OCI-LY7 (cell line): ENCODE data around the gene ADIG. TPM values are rescaled to one million over a fixed set of nuclear protein-coding genes. Genes with fewer than 3 reads are reported as not detected.

Experiments used
- BruUV-seq: library from RNA; stranded (reverse); fragments of 400-500 nt; replicated peaks from 2 replicates; lab custom pipeline; 2021; lab: Mats Ljungman, UMichigan
- CTCF ChIA-PET: fragments of 300-600 bp; sonication (Branson Sonifier 250); formaldehyde crosslinking; loops from one replicate; lab custom pipeline; 2022; ENCODE audit warnings: antibody characterized with exemption; ENCODE audit not compliant: unreplicated experiment; lab: Charles Lee
- POLR2A ChIA-PET: fragments of 300-600 bp; sonication (Branson Sonifier 250); formaldehyde crosslinking; loops from one replicate; lab custom pipeline; 2022; ENCODE audit warnings: antibody characterized with exemption; lab: Charles Lee
- DNase-seq: peaks from one replicate; pipeline ENCODE4 v3.0.0-alpha.2; 2015; ENCODE audit warnings: low spot score
- H2AFZ ChIP-seq: fragments of 200-600 bp; sonication (generic), shearing (Covaris generic); 2 replicates; pipeline ENCODE4 v1.6.1; 2014; ENCODE audit warnings: mild to moderate bottlenecking, antibody characterized with exemption, low read length, moderate library complexity
- H3K27ac ChIP-seq: fragments of 200-600 bp; sonication (generic); 2 replicates; pipeline ENCODE4 v1.5.1; 2014; ENCODE audit warnings: mixed run types, low read depth, mild to moderate bottlenecking, moderate library complexity, low read length, inconsistent platforms; ENCODE audit not compliant: poor library complexity, severe bottlenecking
- H3K36me3 ChIP-seq: fragments of 200-600 bp; sonication (generic); 2 replicates; pipeline ENCODE4 v1.6.1; 2014; ENCODE audit warnings: mild to moderate bottlenecking, antibody characterized with exemption, low read length, moderate library complexity, mixed read lengths; ENCODE audit not compliant: insufficient read depth
- H3K4me1 ChIP-seq: fragments of 200-600 bp; sonication (generic); 2 replicates; pipeline ENCODE4 v1.5.1; 2014; ENCODE audit warnings: mild to moderate bottlenecking, low read length; ENCODE audit not compliant: insufficient read depth, poor library complexity, severe bottlenecking
- H3K4me2 ChIP-seq: fragments of 200-600 bp; sonication (generic); 2 replicates; pipeline ENCODE4 v1.6.1; 2014; ENCODE audit warnings: mild to moderate bottlenecking, low read length
- H3K4me3 ChIP-seq: fragments of 200-600 bp; sonication (generic); 2 replicates; pipeline ENCODE4 v1.5.1; 2014; ENCODE audit warnings: mild to moderate bottlenecking, low read depth, low read length; ENCODE audit not compliant: poor library complexity, severe bottlenecking
- H3K79me2 ChIP-seq: fragments of 200-600 bp; sonication (generic); 2 replicates; pipeline ENCODE4 v1.6.1; 2016; ENCODE audit warnings: low read depth, mild to moderate bottlenecking, low read length, moderate library complexity, mixed read lengths; ENCODE audit not compliant: insufficient read depth
- H3K9me2 ChIP-seq: fragments of 200-600 bp; sonication (generic); 2 replicates; pipeline ENCODE4 v1.6.1; 2016; ENCODE audit warnings: mild to moderate bottlenecking, low read length, mixed read lengths; ENCODE audit not compliant: insufficient read depth
- H3K9me3 ChIP-seq: fragments of 200-600 bp; sonication (generic); 2 replicates; pipeline ENCODE4 v1.6.1; 2014; ENCODE audit warnings: mild to moderate bottlenecking, mixed run types, low read length, mixed read lengths
- H4K20me1 ChIP-seq: fragments of 200-600 bp; sonication (generic); 2 replicates; pipeline ENCODE4 v1.6.1; 2014; ENCODE audit warnings: mild to moderate bottlenecking, antibody characterized with exemption, low read length, moderate library complexity, mixed read lengths; ENCODE audit not compliant: insufficient read depth
- EZH2phosphoT487 ChIP-seq: fragments of 200-600 bp; sonication (generic); IDR thresholded peaks from 2 replicates; pipeline ENCODE4 v1.6.1; 2018; ENCODE audit warnings: low read depth, borderline replicate concordance, mild to moderate bottlenecking, mixed run types, antibody characterized with exemption, low read length, moderate library complexity, mixed read lengths
- intact Hi-C: fragments of 100-400 bp; cut with micrococcal nuclease; formaldehyde crosslinking; loops from one replicate; pipeline ENCODE4 v1.10.0; 2022; ENCODE audit not compliant: unreplicated experiment
- total RNA-seq, 2 experiments: library from RNA; depleted of rRNA in 1 of 2; stranded (reverse); fragments of >200 nt in 1 of 2; shearing (Covaris generic) in 1 of 2; gene quantifications; 2 replicates each; pipeline ENCODE4 v1.2.3, GENCODE V29; 2014 to 2022
- TF ChIP-seq, protein P1 (sequence below): fragments of 200-600 bp; sonication (generic); conservative IDR thresholded peaks from 2 replicates; pipeline ENCODE4 v1.5.1; 2014; ENCODE audit warnings: mild to moderate bottlenecking, antibody characterized with exemption, low read length, moderate library complexity, mixed read lengths

The ADIG gene
- total RNA-seq, 2 experiments from 2014 or later, result not detected

DNA sequence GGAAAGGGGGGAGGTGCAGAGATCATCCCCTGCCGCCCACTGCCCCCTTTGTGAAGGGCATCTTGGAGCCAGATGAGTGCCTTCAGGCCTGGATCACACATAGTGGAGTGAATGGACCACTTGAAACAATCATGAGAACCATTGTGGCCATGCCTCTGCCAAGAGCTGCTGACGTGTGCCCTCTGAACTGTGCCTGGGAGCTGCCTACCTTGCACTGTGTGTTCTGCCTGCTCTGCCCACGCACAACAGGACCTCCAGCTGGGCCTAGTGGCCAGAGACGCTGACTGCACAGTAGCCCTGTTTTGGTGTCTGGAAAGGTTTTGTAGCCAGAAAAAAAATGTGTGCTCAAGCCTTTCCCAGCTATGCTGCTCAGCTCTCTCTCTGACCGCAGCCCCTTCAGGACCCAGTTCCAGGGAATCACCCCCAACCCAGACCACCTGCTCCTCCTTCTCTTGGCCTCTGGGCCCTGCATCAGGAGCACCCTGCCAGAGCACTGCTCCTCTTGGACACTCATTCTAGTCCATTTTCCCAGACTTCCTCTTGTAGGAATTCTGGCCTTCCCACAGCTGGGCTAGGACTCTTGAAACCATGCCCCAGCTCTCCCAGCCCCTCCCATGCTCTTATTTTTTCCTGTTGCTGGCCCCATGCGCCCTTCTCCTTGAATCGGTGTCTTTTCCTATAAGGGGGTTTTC is 1.6 kb upstream of the ADIG start:
- Histone ChIP-seq H3K79me2 (no peaks in the 10 kb centered on the region), H2AFZ (no peak overlapping the region), H3K4me3 (no peak overlapping the region), H3K9me2 (no peaks in the 10 kb centered on the region), H3K4me1 (no peaks in the 10 kb centered on the region), H3K9me3 (no peaks in the 10 kb centered on the region), H3K4me2 (no peak overlapping the region), H3K27ac (no peak overlapping the region), H4K20me1 (no peaks in the 10 kb centered on the region), H3K36me3 (peaks cover 26% of the 10 kb centered on the region)
- BruUV-seq, result no TSS peak
- TF ChIP-seq, protein P1, sequence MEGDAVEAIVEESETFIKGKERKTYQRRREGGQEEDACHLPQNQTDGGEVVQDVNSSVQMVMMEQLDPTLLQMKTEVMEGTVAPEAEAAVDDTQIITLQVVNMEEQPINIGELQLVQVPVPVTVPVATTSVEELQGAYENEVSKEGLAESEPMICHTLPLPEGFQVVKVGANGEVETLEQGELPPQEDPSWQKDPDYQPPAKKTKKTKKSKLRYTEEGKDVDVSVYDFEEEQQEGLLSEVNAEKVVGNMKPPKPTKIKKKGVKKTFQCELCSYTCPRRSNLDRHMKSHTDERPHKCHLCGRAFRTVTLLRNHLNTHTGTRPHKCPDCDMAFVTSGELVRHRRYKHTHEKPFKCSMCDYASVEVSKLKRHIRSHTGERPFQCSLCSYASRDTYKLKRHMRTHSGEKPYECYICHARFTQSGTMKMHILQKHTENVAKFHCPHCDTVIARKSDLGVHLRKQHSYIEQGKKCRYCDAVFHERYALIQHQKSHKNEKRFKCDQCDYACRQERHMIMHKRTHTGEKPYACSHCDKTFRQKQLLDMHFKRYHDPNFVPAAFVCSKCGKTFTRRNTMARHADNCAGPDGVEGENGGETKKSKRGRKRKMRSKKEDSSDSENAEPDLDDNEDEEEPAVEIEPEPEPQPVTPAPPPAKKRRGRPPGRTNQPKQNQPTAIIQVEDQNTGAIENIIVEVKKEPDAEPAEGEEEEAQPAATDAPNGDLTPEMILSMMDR, result no peak
- no peak for TF ChIP-seq EZH2phosphoT487
- DNase-seq, result no peak
- intact Hi-C loops, result no loop called here
- ChIA-PET CTCF (interaction anchor here (0.5 kb wide), 1 partner anchor 152 kb away, joined by 3 read pairs; no protein-coding TSS in a partner anchor), POLR2A (no interaction called here)

DNA sequence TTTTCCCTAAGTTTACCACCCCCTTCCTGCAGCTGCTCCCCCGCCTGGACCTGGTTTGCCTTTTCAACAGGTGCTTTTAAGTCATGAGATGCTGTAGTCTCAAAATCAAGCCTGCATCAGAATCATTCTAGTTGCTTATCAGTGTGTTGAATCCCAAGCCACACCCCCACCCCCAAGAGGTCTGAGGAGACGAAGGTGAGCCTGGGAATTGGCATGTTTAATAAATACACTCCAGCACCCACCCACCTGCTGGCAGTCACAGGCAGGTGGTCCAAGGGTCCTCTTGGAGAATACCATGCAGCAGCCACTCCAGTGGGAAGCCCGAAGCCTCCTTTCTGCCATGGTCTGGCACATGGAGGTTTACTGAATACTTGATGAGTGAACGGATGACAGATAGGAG is 1.1 kb upstream of the ADIG start:
- Histone ChIP-seq H3K9me3 (no peaks in the 10 kb centered on the region), H2AFZ (no peak overlapping the region), H3K4me1 (no peaks in the 10 kb centered on the region), H3K79me2 (no peaks in the 10 kb centered on the region), H4K20me1 (no peaks in the 10 kb centered on the region), H3K27ac (no peak overlapping the region), H3K36me3 (peaks cover 20% of the 10 kb centered on the region), H3K9me2 (no peaks in the 10 kb centered on the region), H3K4me2 (no peak overlapping the region), H3K4me3 (no peak overlapping the region)
- TF ChIP-seq, protein P1, result no peak
- TF ChIP-seq EZH2phosphoT487, result no peak
- DNase-seq, result no peak
- CTCF ChIA-PET, result no interaction called here
- BruUV-seq, result no TSS peak
- POLR2A ChIA-PET, result no interaction called here
- intact Hi-C loops, result no loop called here

DNA sequence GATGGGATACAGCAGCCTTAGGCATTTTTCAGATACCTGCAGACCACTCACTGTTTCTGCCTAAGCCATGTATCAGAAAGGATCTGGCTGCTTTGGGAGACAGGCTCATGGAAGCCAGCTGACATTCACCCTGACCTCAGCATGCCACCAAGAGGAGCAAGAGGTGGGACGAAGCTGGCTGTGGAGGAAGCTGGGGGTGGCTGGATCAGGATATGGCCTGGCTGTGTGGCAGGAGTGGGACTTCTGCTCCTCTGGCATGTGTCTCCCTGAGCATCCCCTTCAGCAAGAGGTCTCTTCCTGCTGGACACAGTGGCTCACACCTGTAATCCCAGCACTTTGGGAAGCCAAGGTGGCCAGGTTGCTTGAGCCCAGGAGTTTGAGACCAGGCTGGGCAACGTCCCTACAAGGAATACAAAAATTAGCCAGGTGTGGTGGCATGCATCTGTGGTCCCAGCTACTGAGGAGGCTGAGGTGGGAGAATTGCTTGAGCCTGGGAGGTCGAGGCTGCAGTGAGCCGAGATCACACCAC is 897 bp downstream of the ADIG start:
- no TSS peak for BruUV-seq
- no peak for TF ChIP-seq EZH2phosphoT487
- TF ChIP-seq, protein P1, result no peak

More for the DNA sequence above, 897 bp downstream of the ADIG start:
- Histone ChIP-seq H3K4me3 (no peak overlapping the region), H3K9me3 (no peaks in the 10 kb centered on the region), H3K4me2 (no peak overlapping the region), H3K27ac (no peak overlapping the region), H4K20me1 (no peaks in the 10 kb centered on the region), H2AFZ (no peak overlapping the region), H3K9me2 (no peaks in the 10 kb centered on the region), H3K79me2 (no peaks in the 10 kb centered on the region), H3K4me1 (no peaks in the 10 kb centered on the region), H3K36me3 (peaks cover under 1% of the 10 kb centered on the region; the same call in 1 of the 2 replicates)
- intact Hi-C loops, result no loop called here
- ChIA-PET POLR2A (no interaction called here), CTCF (no interaction called here)
- no peak for DNase-seq
